ENCODE results near the gene SPEG. TPM values are rescaled to one million over a fixed set of nuclear protein-coding genes. Genes with fewer than 3 reads are reported as not detected.

The SPEG gene
- total and polyA plus RNA-seq, 2 of the 8 experiments (the other 6 are each of a cell fraction or from before 2014, with no cell fraction given) = 19.9 to 32.0 TPM

DNA sequence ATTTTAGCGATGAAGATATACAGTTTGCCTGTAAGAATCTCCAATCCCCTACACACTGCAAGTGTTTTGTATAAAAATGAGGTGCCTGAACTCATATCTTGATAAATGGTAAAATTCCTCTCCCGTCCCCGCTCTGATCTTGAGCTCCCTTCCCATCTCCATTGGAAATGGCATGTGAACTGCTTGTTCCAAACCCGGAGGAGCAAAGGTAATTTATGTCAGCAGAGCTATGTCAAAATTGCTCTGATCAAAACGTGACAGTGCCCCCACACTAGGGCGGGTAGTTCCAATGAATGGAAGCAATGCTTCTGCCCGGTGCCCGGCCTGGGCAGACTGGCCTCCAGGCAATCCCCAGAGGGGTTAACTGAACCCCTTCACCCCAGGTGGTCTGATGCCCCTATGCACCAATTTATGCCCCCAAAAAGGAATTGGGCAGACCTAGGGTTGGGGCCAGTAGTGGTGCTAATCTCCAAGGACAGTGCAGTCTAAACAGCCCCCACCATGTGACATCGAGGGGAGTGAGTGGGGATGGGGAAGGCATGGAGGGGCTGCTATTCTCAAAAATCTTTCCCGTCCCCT lies 60.4 kb downstream of the SPEG start (continued):
- no peak for TF ChIP-seq BRCA1 (IDR thresholded peaks at IDR 0.05; ENCODE audit: low read depth, low read length)
- no peak for TF ChIP-seq EZH2 (IDR thresholded peaks at IDR 0.05; ENCODE audit: low read depth, low read length, severe bottlenecking)
- no peak for TF ChIP-seq SRF (IDR thresholded peaks at IDR 0.05; ENCODE audit: low read depth, low read length)
- TF ChIP-seq ASH2L (IDR thresholded peaks at IDR 0.05; ENCODE audit: low read length) = no peak
- TF ChIP-seq CREB1 (IDR thresholded peaks at IDR 0.05) = no peak
- TF ChIP-seq, protein P1, sequence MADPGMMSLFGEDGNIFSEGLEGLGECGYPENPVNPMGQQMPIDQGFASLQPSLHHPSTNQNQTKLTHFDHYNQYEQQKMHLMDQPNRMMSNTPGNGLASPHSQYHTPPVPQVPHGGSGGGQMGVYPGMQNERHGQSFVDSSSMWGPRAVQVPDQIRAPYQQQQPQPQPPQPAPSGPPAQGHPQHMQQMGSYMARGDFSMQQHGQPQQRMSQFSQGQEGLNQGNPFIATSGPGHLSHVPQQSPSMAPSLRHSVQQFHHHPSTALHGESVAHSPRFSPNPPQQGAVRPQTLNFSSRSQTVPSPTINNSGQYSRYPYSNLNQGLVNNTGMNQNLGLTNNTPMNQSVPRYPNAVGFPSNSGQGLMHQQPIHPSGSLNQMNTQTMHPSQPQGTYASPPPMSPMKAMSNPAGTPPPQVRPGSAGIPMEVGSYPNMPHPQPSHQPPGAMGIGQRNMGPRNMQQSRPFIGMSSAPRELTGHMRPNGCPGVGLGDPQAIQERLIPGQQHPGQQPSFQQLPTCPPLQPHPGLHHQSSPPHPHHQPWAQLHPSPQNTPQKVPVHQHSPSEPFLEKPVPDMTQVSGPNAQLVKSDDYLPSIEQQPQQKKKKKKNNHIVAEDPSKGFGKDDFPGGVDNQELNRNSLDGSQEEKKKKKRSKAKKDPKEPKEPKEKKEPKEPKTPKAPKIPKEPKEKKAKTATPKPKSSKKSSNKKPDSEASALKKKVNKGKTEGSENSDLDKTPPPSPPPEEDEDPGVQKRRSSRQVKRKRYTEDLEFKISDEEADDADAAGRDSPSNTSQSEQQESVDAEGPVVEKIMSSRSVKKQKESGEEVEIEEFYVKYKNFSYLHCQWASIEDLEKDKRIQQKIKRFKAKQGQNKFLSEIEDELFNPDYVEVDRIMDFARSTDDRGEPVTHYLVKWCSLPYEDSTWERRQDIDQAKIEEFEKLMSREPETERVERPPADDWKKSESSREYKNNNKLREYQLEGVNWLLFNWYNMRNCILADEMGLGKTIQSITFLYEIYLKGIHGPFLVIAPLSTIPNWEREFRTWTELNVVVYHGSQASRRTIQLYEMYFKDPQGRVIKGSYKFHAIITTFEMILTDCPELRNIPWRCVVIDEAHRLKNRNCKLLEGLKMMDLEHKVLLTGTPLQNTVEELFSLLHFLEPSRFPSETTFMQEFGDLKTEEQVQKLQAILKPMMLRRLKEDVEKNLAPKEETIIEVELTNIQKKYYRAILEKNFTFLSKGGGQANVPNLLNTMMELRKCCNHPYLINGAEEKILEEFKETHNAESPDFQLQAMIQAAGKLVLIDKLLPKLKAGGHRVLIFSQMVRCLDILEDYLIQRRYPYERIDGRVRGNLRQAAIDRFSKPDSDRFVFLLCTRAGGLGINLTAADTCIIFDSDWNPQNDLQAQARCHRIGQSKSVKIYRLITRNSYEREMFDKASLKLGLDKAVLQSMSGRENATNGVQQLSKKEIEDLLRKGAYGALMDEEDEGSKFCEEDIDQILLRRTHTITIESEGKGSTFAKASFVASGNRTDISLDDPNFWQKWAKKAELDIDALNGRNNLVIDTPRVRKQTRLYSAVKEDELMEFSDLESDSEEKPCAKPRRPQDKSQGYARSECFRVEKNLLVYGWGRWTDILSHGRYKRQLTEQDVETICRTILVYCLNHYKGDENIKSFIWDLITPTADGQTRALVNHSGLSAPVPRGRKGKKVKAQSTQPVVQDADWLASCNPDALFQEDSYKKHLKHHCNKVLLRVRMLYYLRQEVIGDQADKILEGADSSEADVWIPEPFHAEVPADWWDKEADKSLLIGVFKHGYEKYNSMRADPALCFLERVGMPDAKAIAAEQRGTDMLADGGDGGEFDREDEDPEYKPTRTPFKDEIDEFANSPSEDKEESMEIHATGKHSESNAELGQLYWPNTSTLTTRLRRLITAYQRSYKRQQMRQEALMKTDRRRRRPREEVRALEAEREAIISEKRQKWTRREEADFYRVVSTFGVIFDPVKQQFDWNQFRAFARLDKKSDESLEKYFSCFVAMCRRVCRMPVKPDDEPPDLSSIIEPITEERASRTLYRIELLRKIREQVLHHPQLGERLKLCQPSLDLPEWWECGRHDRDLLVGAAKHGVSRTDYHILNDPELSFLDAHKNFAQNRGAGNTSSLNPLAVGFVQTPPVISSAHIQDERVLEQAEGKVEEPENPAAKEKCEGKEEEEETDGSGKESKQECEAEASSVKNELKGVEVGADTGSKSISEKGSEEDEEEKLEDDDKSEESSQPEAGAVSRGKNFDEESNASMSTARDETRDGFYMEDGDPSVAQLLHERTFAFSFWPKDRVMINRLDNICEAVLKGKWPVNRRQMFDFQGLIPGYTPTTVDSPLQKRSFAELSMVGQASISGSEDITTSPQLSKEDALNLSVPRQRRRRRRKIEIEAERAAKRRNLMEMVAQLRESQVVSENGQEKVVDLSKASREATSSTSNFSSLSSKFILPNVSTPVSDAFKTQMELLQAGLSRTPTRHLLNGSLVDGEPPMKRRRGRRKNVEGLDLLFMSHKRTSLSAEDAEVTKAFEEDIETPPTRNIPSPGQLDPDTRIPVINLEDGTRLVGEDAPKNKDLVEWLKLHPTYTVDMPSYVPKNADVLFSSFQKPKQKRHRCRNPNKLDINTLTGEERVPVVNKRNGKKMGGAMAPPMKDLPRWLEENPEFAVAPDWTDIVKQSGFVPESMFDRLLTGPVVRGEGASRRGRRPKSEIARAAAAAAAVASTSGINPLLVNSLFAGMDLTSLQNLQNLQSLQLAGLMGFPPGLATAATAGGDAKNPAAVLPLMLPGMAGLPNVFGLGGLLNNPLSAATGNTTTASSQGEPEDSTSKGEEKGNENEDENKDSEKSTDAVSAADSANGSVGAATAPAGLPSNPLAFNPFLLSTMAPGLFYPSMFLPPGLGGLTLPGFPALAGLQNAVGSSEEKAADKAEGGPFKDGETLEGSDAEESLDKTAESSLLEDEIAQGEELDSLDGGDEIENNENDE (IDR thresholded peaks at IDR 0.05; ENCODE audit: insufficient replicate concordance, low read length) = no peak
- no peak for TF ChIP-seq RBBP5 (IDR thresholded peaks at IDR 0.05; ENCODE audit: borderline replicate concordance, low read depth, low read length)
- TF ChIP-seq TAF1 (IDR thresholded peaks at IDR 0.05; ENCODE audit: low read depth, low read length) = no peak
